KOPT-K1 (cell line): ENCODE measurements around the gene APBA1.

Experiments used
- H3K27ac ChIP-seq: fragments of 200-600 bp; sonication (generic); 2 replicates; pipeline ENCODE4 v1.5.1; 2016; ENCODE audit warnings: antibody characterized with exemption, mild to moderate bottlenecking, low read depth, low read length; ENCODE audit not compliant: poor library complexity, severe bottlenecking
- H3K36me3 ChIP-seq: fragments of 200-600 bp; sonication (generic); 2 replicates; pipeline ENCODE4 v1.5.1; 2017; ENCODE audit warnings: antibody characterized with exemption, mild to moderate bottlenecking, low read length, moderate library complexity; ENCODE audit not compliant: insufficient read depth
- H3K9me3 ChIP-seq: fragments of 200-600 bp; sonication (generic); 2 replicates; pipeline ENCODE4 v1.5.1; 2017; ENCODE audit warnings: antibody characterized with exemption, low read length, mild to moderate bottlenecking; ENCODE audit not compliant: insufficient read depth, poor library complexity, severe bottlenecking

APBA1 gene

DNA sequence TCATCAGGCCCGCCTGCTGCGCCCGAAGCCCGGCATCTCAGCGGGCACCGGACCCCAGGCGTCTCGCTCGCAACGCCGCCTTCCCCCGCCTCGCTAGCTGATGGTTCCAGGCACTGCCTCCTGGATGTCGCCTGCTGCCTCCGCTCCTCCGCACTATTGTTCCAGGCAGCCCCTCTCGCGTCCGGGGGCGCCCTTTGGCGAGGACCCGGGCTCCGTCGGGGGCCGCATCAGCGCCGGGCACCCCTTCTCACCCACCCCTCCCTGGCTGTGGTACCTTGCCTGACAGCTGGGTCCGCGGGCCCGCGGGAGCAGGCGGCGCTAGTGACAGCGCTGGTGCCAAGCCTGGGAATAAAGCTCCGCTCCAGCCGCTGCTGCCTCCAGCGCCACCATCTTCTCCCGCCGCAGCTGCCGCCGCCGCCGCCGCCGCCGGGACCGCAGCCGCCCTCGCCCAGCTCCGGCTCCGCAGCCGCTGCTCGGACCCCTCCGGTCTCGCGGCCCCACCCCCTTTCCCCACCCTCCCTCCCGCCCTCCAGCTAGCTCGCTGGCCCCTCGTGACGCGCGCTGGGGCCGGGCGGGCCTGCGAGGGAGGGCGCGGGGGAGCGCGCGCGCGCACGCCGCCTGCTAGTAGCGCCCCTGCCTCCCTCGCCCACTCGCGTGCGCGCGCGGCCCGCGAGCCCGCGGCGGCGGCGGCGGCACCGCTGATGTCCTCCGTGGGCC, at the start of gene APBA1:
TSS of gene APBA1 (minus strand) at position 493 of the 717 bp plus-strand sequence.
- no peaks in the 10 kb centered on the region for H3K36me3 ChIP-seq
- no peaks in the 10 kb centered on the region for H3K9me3 ChIP-seq
- H3K27ac ChIP-seq: no peak within 1 kb of the TSS

DNA sequence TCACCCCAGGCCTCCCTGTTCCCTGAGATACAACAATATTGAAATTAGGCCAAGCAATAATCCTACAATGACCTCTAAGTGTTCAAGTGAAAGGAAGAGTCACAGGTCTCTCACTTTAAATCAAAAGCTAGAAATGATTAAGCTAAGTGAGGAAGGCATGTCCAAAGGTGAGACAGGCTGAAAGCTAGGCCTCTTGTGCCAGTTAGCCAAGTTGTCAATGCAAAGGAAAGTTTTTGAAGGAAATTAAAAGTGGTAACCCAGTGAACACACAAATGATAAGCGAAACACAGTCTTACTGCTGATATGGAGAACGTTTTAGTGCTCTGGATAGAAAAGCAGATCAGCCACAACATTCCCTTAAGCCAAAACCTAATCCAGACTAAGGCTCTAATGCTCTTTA, 47.8 kb upstream of the APBA1 start:
- peaks cover 92% of the 10 kb centered on the region for H3K36me3 ChIP-seq
- no peaks in the 10 kb centered on the region for H3K9me3 ChIP-seq

DNA sequence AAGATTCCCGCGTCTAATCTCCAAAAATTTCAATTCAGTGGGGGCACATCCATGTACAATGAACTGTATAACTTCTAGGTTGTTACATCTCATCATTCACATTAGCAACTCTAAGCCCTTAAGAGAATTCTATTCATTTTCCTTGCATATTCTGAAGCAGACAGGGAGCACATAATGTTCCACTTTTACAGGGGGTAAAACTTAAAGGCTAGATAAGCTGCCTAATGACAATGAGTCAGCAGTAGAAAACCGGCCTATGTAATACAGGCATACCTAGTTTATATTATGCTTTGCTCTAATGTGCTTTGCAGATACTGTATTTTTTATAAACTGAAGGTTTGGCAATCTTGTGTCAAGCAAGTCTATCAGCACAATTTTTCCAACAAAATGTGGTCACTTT, 47.2 kb upstream of the APBA1 start:
- no peaks in the 10 kb centered on the region for H3K9me3 ChIP-seq
- H3K27ac ChIP-seq: no peak overlapping the region
- H3K36me3 ChIP-seq: peaks cover 86% of the 10 kb centered on the region

More for the DNA sequence above, 47.8 kb upstream of the APBA1 start:
- no peak overlapping the region for H3K27ac ChIP-seq

DNA sequence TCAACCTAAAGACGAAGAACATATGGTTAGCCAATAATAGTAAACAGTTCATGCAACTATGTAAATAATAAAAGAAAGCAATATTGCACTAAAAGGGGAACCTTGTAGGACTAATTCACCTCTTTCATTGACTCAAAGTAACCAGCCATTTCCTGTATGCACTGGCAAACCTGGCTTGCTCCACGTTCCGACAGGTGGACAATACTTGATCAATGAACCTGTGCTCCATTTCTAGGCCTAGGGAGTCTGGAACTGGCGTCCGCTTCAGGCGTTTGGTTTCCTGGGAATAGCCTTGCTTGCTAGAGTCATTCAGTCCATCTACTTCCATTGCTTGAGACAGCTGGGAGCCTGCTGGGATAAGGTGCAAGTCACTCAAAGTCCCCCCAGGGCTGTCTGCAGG, 46.0 kb upstream of the APBA1 start:
- peaks cover 85% of the 10 kb centered on the region for H3K36me3 ChIP-seq
- H3K27ac ChIP-seq: no peak overlapping the region
- H3K9me3 ChIP-seq: no peaks in the 10 kb centered on the region

DNA sequence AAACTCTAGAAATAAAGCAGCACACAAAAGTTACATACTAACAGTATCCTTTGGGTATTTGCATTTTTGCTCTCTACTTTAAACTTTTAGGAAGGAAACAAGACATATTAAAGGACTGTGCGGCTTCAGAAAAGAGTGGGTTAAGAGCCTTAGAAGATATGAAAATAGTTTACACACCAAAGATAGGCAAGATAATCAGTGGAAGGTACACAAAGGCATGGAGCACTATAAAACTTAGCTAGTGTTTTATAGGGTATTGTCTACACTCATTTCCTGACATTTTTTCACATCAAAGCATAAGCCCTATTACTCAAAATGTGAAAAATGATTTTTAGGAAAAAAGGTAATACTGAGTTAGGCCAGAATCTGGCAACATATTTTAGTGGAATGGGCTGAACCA, 43.7 kb upstream of the APBA1 start:
- Histone ChIP-seq H3K36me3 (peaks cover 78% of the 10 kb centered on the region), H3K27ac (no peak overlapping the region), H3K9me3 (no peaks in the 10 kb centered on the region)

DNA sequence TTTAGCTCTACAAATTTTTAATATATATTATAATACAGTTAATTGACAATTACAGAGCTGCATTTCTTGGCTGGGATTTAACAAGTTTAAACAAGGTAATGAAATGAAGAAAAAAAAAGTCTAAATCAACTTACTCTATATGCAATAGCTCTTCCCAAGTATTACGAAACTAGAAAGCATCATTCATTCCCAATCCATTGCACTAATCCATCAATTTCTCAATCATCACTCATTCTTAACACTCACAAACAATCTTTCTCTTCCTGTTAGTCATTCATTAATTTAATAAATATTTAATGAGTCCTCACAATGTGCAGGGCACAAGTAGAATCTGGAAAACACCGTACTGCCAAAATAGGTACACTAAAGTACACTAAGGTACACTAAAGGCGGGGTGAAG, 42.9 kb upstream of the APBA1 start:
- H3K36me3 ChIP-seq: peaks cover 73% of the 10 kb centered on the region
- no peaks in the 10 kb centered on the region for H3K9me3 ChIP-seq
- H3K27ac ChIP-seq: no peak overlapping the region

DNA sequence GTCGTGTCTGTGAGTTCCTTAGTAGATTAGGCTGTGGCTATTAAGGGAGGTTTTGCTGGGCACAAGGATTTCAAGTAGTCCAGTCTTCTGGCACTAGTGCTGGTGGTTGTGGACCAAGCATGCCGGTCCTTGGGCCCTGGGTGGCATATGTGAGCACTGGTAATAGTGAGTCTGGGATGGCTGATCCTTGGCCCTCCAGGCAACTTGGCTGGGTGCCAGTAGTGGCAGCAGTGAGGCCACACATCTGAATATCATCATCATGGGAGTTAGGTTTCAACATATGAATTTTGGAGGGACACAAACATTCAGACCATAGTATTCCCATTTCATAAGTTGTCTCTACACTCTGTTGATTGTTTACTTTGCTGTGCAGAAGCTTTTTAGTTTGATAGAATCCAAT, 25.3 kb upstream of the APBA1 start:
- Histone ChIP-seq H3K36me3 (no peaks in the 10 kb centered on the region), H3K9me3 (peaks cover 18% of the 10 kb centered on the region), H3K27ac (no peak overlapping the region)

DNA sequence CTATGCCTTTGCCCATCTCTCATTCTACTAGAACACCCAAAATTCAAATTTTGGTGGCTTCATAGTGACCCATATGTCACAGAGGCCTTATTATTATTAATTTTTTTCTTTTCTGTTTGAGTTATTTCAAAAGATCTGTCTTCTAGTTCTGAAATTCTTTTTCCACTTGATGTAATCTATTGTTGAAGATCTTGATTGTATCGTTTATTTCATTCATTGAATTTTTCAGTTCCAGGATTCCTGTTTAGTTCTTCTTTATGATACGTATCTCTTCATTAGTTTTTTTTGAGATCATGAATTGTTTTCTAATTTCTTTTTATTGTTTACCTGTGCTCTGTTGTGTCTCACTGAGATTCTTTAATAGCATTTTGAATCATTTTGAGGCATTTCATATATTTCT, 24.6 kb upstream of the APBA1 start:
- Histone ChIP-seq H3K27ac (no peak overlapping the region), H3K36me3 (no peaks in the 10 kb centered on the region), H3K9me3 (peaks cover 18% of the 10 kb centered on the region)

DNA sequence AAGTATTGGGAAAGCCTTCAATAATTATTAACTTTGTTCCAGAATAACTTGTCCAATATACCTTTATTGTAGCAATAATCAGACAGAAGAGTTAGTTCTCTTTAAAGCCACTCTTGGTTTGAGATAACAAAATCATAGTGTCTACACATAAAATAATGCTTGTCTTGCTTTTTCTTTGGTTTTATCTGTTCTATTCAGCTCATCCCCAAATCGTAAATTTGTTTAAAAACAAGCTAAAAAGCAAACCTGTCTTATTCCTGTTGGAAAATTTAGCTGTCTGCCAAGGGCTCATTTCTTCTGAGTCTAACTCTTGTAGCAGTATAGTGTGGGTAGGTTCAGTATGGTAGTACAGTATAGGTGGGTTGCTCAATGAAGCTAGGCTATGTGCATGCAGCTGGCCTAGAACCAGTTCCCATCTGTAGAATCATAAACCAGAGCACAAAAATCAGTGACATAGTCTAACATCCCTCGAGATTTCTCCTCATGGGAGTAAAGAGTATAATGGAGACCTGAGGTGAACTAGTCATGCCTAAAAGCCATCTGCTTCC, 17.9 kb upstream of the APBA1 start:
- H3K27ac ChIP-seq: no peak overlapping the region
- H3K36me3 ChIP-seq: no peaks in the 10 kb centered on the region
- H3K9me3 ChIP-seq: no peaks in the 10 kb centered on the region

DNA sequence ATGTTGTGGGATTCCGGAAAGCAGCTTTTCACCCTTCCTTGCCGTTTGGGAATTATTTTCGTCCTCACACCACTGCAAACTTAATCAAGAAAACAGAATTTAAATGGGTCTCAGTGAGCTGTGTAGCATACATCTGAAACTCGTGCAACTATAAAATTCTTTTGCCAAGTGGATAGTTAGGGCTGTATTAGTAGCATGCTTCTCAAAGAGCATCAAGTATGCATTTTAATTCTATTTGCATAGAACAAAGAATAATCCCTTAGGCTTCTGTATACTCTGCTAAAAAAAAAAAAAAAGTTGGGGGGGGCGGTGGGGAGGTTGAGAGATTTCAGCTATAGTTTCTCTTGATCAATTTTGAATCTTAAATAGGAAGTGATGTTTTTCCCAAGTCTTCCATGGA, 11.8 kb upstream of the APBA1 start:
- Histone ChIP-seq H3K27ac (no peak overlapping the region), H3K9me3 (no peaks in the 10 kb centered on the region), H3K36me3 (no peaks in the 10 kb centered on the region)

DNA sequence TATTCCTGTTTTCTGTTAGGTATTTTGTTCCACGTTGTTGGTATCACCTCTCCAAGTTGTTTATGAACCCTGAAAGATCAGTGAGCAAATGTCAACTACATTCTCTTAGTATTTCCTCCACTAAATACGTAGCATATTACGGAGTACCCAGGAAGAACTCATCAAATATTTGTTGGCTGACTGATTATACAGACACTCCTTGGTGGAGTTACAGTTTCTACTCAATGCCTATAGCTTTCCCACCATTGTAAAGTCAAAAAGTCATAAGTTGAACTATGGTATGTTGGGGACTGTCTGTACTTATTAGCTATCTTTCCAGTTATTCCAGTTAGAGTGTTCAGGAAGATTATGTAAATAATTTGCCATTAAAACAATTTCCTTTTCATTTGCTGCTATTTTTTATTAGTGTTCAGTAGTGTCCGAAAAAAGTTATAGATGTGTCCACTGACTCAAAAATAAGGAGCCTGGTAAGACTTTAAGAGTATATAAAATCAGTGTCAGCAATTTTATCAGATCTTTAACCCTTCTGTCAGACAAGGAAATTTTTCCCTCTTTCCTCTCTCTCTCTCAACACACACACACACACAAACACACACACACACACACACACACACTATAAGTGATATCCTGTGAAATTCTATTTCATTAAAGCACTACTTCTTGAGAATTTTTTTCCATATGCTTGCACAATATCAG, 6.8 kb upstream of the APBA1 start:
- Histone ChIP-seq H3K36me3 (no peaks in the 10 kb centered on the region), H3K27ac (no peak overlapping the region), H3K9me3 (no peaks in the 10 kb centered on the region)

DNA sequence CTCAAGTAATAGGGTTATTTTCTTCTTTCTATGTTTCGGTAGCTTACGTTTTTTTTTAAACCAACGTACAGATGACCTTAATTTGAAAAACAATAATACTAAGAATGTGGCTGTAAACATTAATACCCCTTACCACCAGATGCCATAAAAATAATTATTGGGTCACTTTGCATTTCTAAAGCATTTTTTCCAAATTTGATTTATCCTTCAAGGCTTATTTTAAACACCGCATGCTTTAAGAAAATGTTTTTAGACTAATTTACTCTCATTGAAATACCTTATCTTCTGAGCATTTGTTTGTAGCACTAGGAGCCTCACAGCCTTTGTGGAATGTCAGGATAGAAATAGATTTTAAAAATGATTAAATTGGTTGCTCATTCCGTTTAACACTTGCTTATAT, 5.8 kb upstream of the APBA1 start:
- no peaks in the 10 kb centered on the region for H3K9me3 ChIP-seq
- no peak overlapping the region for H3K27ac ChIP-seq
- no peaks in the 10 kb centered on the region for H3K36me3 ChIP-seq

DNA sequence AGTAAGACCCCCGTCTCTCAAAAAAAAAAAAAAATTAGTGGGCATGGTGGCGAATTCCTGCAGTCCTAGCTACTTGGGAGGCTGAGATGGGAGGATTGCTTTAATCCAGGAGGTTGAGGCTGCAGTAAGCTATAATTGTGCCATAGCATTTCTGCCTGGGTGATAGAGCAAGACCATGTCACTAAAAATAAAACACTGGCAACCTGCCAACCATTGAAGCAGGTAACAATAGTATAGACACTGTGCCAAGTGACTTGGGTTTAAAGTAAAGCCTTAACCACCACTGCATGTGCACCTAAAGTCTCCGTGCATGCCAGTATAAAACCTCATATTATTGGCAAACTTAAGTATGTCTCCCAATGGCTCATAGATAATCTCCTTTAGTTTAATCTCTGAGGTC, 3.4 kb upstream of the APBA1 start:
- no peak overlapping the region for H3K27ac ChIP-seq

DNA sequence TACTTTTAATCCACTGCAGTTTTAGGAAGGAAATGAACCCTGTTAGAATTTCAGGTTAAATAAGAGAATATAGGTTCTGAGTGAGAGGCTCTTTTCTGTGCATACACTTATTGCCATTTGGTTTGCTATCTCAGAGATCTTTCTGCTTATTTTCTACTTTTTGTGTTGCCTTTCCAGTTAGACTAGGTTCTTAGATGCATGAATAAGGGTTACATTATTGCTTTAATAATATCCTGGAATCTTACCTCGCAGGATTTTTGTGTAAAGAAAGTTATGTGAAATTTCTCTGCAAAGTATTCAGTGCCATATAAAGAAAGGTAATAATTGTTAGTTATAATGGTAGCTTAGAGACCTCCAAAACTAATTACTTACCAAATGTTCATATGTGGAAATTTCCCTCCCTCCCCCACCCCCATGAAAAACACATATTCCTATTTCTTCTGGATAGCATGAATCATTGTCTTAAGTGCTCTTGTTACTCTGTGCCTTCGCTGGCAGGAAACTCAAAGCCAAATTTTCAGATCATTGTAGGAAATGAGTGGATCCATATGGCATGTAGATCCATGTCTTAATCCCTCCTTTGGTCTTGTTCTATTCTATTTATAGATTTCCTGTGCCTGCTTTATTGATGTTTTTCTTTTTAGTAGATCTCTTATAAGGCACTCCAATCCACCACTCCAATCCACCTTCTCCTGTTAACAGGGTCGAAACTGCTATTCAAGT, 2.7 kb upstream of the APBA1 start:
- Histone ChIP-seq H3K9me3 (no peaks in the 10 kb centered on the region), H3K27ac (no peak overlapping the region), H3K36me3 (no peaks in the 10 kb centered on the region)

More for the DNA sequence above, 3.4 kb upstream of the APBA1 start:
- Histone ChIP-seq H3K36me3 (no peaks in the 10 kb centered on the region), H3K9me3 (no peaks in the 10 kb centered on the region)

DNA sequence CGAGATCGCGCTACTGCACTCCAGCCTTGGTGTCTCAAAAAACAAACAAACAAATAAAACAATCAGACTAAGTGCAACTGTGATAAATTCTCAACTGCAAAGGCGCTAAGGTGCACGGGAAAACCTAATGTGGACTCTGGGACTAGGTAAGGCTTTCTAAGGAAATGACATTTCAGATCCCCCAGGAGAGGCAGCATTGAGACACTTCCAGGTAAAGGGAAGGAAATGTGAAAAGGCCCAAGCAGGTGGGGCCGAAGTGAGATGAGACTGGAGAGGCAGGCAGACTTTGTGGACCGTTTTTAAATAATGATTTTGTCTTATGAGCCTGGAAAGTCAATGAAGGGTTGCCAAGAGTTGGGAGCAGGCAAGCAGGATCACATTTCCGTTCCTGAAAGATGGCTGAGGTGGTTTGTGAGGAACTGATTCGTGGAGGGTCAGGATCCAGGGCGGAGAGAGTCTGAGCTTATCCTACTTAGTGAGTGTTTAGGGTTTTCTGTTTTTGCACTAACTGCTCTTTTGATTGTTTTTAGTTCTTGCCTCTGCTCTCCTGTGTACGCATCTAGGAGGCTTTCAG, 2.0 kb upstream of the APBA1 start:
- no peak overlapping the region for H3K27ac ChIP-seq
- H3K9me3 ChIP-seq: no peaks in the 10 kb centered on the region

More for the DNA sequence above, 2.0 kb upstream of the APBA1 start:
- no peaks in the 10 kb centered on the region for H3K36me3 ChIP-seq
